GM18502 (cell line): ENCODE results near the gene TEX9.
A peak's percentile ranks its signal among the peaks of the same experiment; 100 is the strongest.
"Not testable (repeated sequence)": the region's sequence is repeated elsewhere in the genome, so short reads cannot be mapped to it uniquely, and the experiment has no call there.

ENCODE experiments used
- ATAC-seq: cut with Tn5 transposase; IDR thresholded peaks from one replicate; pipeline ENCODE4 v1.9.1; 2021; ENCODE audit warnings: mild to moderate bottlenecking; ENCODE audit not compliant: unreplicated experiment, poor library complexity

TEX9 gene

DNA sequence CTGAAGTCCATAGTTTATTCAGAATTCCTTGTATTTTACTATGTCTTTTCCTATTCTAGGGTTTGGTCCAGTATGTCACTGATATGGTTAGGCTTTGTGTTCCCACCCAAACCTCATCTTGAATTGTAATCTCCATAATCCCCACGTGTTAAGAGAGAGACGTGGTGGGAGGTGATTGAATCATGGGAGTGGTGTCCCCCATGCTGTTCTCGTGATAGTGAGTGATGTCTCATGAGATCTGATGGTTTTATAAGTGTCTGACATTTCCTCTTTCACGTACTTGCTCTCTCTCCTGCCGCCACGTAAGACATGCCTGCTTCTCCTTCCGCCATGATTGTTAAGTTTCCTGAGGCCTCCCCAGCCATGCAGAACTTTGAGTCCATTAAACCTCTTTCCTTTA is 6.6 kb upstream of the TEX9 start:
- ATAC-seq = no peak

DNA sequence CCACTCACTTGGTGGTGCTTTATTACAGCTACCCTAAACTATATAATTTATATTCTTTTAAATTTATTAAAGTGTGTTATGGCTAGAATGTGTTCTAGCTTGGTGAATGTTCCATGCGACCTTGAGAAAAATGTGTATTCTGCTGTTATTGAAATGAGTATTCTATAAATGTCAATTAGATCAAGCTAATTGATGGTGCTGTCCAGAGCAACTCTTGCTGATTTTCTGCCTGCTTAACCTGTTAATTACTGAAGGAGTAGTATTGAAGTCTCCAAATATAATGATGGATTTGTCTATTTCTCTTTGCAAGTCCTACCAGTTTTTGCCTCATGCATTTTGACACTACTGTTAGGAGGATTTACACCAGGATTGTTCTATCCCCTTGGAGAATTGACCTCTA is 3.2 kb upstream of the TEX9 start:
- ATAC-seq = no peak

DNA sequence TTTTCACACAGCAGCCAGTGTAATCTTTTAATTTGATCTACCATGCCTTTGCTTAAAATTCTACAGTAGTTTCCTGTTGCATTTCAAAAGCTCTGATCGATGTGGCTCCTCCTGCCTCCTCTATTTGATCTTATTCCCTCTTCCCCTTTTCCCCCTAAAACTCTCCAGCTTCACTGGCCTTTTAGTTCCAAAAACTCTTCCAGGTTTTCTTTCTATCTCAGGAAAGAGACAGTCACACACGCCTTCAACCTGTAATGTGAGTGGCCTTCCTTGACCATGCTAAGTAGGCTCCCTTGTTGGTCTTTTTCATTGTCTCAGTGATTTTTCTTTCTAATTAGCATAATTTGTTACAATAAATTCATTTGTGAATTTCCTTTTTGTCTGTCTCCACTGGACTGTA is 985 bp downstream of the TEX9 start:
- no peak for ATAC-seq

DNA sequence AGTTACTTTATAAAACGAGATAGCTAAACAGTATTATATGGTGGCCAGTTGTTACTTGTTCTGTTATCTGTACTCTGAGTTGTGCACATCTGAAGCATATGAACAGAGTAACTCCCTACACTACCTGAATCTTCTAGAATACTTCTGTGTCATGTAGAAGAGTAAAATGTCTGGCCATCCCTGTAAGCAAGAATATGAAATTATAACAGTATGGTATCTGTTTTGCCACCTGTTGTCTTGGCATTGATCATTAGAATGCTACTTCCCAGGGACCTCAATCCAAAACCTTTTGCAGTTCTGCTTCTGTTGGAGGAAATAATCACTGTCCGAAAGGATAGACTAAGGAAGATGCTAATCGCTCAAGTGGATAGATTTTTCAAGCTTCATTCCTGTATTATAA is 1.9 kb downstream of the TEX9 start:
- no peak for ATAC-seq

DNA sequence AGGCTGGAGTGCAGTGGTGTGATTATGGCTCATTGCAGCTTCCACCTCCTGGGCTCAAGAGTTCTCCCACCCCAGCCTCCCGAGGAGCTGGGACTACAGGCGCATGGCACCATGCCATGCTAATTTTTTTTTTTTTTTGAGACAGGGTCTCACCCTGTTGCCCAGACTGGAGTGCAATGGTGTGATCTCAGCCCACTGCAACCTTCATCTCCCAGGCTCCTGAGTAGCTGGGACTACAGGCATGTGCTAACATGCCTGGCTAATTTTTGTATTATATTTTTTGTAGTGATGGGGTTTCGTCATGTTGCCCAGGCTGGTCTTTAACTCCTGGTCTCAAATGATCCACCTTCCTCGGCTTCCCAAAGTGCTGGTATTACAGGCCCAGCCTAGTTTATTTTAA is 4.0 kb downstream of the TEX9 start:
- ATAC-seq = no peak

DNA sequence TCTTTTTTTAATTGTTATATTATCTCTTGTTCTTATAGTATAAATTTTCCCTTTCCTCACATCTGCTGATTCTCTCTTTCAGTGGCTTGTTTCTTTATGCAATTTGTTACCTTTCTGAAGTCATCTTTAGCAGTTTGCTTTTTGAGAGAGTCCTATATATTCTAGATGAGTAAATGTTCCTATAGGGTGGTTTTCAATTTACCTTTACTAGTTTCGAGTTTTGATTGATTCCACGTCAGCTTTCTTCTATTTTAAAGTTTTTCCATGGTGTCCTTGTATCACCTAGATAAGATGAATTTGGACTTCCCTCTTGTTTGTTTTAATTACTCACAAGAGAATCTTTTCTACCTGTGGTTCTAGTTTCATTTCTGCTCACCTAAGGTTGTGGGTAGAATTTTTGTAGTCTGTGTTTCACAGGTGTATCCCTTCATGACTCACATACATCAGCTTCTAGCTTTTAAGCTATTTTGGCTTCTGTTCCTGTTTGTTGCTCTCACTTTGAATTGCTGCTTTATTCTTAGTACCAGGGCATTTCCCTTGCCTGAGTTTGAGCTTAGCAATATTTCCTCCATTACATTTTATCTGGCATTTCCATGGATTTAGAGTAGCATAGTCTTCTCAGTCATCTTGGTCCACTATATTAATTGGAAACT is 6.4 kb downstream of the TEX9 start:
- peak; percentile 89 for ATAC-seq

DNA sequence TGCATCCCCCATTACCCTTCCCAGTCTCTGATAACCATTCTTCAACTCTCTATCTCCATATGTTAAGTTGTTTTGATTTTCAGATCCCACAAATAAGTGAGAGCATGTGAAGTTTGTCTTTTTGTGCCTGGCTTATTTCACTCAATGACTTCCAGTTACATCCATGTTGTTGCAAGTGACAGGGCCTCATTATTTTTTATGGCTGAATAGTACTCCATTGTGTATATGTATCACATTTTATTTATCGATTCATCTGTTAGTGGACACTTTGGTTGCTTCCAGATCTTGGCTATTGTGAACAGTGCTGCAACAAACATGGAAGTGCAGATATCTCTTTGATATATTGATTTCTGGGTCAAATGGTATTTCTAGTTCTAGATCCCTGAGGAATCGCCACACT is 9.5 kb downstream of the TEX9 start:
- ATAC-seq = not testable (repeated sequence)

DNA sequence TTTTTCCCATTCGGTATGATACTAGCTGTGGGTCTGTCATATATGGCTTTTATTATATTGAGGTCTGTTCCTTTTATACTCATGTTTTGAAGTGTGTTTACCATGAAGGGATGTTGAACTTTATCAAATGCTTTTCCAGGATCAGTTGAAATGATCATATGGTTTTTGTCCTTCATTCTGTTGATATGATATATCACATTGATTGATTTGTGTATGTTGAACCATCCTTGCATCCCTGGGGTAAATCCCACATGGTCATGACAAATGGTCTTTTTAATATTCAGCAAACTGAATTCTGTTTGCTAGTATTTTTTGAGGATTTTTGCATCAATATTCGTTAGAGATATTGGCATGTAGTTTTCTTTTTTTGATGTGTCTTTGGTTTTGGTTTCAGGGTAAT is 12.6 kb downstream of the TEX9 start:
- ATAC-seq = not testable (repeated sequence)

DNA sequence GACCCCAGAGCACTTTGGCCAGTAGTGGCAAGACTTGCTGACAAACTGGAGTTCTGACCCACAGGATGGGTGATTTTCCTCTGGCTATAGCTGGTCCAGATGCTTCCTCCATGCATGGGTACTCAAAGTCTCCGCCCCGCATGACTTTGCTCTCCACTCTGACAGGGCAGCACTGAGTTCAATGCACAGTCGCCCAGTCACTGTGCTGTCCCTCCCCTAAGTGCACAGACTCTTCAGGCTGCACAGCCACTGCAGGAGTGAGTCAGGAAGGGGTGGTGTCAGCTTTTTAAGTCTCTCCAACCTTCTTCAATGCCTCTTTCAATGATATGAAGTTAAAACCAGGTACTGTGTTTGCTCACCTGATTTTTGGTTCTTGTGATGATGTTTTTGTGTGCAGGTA is 17.8 kb downstream of the TEX9 start:
- no peak for ATAC-seq

DNA sequence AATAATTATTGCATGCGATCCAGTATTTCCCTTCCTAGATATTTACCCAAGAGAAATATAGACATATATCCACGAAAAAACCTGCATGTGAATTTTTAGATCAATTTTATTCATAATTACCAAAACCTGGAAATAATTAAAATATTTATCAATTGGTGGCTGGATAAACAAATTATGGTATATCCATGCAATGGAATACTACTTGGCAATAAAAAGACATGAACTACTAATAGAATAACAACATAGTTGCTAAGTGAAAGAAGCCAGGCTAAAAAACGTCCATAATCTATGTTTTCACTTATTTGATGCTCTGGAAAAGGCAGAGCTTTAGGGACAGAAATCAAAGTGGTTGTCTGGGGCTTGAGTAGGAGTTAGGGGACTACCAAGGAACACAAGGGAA is 20.7 kb downstream of the TEX9 start:
- no peak for ATAC-seq

DNA sequence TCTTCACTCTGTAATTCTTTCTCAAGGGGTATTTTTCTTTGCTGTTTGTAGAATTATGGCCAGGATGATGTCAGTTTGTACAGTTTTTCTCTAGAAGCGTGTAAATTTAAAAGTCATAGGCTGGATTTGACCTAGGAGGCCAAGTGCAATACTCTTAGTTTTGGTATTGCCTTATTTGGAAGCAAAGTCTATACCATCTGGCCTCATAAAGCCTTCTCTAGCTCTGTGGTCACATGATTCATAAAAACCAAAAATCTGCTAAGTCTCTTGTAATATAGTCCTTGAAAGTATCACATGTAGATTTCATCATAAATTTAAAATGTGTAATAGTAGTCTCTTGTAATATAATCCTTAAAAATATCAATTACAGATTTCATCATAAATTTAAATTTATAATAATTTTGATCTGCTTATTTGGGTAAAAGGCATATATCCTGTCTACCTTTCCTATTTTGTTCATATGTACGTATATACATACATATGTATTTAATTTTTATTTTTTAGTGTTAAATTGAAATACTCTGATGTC is 25.6 kb downstream of the TEX9 start:
- no peak for ATAC-seq

DNA sequence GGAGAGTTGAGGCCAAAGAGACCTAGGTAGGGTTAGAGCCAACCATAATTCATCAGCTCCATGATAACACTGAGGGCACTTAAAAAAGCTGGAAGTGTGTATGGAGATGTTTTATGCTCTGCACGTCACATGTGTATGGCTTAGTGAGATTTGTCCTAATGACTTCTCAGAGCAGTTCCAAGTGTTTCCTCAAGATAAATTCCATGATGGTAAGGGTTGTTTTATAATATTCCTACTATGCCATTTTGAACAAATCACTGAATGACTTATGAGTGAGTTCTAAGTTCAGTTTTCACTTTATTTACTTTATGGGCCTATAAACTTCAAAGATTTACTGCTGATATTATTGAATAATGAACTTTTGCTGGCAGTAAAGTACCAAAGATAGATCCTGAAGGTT is 28.1 kb downstream of the TEX9 start:
- ATAC-seq = no peak

DNA sequence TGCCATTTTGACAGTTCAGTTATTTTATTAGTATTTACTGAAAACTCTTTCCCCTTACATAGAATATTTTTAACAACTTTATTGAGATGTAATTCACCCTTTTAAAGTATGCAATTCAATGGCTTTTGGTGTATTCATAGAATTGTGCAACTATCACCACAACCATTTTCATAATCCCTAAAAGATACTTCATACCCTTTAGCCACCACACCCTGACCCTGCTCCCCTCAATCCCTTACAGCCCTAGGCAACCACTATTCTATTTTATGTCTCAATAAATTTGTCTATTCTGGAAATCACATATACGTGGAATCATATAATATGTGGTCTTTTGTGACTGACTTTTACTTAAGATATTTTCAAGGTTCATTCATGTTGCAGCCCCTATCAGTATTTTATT is 29.7 kb downstream of the TEX9 start:
- no peak for ATAC-seq

DNA sequence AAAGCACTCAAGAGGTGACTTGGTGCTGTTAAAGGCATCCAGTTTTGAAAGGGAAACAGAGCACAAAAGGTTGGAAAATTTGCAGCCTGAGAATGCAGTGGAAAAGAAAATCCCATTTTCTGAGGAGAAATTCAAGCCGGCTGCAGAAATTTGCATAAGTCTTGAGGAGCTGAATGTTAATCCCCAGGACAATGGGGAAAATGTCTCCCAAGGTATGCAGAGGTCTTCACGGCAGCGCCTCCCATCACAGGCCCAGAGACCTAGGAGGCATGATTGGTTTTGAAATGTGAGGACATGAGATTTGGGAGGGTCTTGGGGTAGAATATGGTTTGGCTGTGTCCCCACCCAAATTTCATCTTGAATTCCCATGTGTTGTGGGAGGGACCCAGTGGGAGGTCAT is 32.1 kb downstream of the TEX9 start:
- not testable (repeated sequence) for ATAC-seq

DNA sequence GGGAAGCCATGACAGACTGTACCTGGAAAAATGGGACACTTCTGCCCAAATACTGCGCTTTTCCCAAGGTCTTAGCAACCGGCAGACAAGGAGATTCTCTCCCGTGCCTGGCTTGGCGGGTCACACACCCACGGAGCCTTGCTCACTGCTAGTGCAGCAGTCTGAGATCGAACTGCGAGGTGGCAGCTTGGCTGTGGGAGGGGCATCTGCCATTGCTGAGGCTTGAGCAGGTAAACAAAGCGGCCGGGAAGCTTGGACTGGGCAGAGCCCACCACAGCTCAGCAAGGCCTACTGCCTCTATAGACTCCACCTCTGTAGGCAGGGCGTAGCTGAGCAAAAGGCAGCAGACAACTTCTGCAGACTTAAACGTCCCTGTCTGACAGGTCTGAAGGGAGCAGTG is 34.0 kb downstream of the TEX9 start:
- ATAC-seq = not testable (repeated sequence)

DNA sequence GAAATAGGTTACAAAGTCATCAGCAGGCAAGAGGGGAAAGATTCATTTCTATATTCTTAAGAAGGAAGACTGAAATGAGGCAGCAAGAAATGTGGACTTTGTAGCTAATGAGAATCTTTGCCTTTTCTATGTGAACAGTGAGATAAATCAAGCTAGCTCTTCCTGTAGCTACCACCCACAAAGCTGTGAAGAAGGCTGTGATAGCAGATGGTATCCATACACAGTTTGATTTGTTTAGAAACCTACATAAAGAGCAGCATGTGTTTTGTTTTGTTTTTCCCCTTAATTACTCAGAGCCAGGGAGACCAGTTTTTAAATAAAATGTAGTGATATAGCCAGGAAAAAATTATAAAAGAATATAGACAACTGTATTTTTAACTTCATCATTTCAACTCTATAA is 45.5 kb downstream of the TEX9 start:
- no peak for ATAC-seq

DNA sequence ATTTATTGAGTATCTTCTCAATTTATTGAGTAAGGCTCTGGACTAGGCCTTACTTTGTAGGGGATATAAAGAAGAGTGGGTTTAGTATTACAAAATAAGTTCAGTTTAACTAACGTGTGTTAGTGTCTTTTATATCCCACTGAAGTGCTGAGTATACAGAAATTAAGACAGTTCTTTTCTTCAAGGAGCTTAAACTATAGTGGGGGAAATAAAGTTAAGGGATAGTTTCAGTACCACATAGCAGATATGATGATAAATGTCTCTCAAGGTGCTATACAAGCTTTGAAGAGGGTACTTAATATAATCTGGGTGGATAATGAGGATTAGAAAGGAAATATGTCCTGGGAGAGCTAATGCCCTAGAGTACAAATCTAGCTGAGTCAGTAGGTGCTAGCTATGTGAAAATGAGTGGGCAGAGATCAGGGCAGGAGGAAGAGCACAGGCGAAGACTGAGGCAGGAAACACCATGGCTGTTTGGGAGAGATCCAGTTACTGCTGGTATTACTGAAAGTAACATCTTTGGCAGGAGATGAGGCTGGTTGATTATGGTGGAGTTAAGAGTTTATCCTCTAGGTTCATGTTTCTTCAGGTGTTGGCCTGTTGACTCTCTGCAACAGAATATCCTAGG is 46.0 kb downstream of the TEX9 start:
- no peak for ATAC-seq

DNA sequence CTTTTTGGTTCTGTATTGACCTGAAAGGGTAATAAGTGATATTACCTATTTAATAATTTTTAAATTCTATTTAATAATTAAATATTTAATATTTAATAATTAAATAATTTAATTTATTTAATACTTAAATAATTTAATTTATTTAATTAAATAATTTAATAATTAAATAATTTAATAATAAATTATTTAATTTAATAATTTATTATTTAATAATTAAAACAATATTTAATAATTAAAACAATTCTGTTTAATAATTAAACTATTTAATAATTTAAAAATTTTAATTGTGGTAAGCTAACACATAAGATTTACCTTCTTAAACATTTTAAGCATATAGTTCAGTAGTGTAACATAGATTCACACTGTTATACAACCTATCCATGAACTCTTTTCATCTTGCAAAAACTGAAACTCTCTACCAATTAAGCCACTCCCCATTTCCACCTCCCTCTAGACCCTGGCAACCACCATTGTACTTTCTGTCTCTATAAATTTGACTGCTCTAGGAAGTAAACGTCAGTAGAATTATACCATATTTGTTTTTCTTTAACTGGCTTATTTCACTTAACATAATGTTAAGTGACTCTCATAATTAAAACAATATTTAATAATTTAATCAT is 48.0 kb downstream of the TEX9 start:
- ATAC-seq = not testable (repeated sequence)

DNA sequence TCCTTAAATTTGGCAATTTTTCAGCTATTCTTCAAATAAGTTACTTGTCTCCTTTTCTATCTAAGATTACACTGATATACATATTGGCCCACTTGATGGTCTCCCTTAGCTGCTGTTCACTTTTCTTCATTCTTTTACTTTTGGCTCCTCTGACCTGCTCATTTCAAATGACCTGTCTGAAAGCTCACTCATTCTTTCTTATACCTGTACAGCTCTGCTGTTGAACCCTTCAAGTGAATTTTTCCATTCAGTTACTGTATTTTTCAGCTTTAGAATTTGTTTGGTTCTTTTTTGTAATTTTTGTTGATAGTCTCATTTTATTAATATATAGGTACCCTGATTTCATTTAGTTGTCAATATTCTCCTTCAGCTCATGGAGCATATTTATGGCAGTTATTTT is 60.0 kb downstream of the TEX9 start:
- ATAC-seq = no peak

DNA sequence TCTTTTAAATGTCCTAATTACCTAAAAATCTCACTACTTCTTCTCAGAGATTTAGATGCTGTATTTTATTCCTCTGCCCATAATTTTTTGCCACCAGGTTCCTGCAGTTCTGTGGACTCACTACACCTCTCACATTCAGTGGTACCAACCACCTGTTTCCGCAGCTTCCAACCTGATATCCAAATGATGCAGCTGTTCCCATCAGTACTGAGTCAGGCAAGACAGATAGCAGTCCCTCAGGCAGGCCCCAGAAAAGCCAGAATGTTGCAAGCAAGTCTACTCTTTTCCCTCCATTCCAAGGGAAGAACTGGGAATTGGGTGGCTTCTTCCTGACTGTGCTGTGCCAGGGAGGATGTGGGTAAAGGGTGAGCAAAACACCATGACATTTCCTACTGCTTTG is 60.8 kb downstream of the TEX9 start:
- ATAC-seq = no peak

DNA sequence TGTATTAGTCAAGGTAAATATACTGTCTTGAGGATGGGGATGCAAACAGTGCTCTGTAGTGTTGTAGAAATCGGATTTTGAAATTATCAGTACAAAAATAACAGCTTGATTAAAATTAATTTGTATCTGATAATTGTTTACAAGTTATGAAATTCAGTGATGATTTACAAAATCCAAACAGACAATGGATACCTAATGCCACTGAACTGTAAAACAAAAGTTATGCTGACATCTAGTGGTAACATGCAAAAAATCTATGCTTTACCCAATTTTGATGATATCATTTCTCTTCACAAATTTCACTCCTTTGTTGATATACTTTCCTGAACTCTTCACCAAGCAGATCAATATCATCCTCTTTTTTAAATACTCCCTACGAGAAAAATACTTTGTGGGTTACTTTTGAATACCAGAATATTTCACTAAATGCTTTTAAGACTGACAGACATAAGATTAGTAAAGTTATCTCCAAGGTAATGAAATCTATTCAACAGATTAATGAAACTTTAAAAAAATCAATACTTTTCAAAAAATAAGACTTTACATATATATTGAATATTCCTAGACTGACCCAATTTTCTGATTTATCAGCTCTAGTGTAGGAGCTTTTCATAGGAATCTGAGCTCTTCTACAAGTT is 63.7 kb downstream of the TEX9 start:
- peak; percentile 62 for ATAC-seq
